GM19193 (cell line): ENCODE results near the gene GSG1L2.

Source experiments
- POLR2A ChIP-seq: IDR thresholded peaks from 4 replicates; pipeline ENCODE4 v1.6.1; 2011; ENCODE audit not compliant: insufficient read depth, insufficient read length; ENCODE audit errors: extremely low read depth

The GSG1L2 gene

DNA sequence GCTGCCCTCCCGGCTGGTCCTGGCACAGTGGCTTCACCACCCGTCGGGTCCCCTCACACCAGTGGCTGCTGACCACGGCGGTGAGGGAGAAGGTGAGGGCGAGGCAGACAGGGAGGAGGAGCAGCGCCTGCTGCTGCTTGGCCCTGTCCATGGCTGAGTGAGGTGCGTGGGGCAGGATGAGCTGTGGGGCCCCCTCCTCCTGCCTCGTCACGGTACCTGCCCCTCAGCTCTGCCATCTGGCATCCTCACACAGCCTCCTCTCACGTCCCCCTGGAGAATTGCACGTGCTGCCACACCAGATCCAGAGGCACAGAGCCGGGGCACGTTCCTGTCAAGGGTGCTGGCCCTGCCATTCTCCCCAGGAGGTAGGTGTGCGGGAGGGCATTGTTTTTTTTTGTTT, at the start of gene GSG1L2:
Gene GSG1L2 (minus strand): TSS at position 159 of the 400 bp plus-strand sequence. CDS start 8 bp downstream, at position 151.
- TF ChIP-seq POLR2A, result no peak

DNA sequence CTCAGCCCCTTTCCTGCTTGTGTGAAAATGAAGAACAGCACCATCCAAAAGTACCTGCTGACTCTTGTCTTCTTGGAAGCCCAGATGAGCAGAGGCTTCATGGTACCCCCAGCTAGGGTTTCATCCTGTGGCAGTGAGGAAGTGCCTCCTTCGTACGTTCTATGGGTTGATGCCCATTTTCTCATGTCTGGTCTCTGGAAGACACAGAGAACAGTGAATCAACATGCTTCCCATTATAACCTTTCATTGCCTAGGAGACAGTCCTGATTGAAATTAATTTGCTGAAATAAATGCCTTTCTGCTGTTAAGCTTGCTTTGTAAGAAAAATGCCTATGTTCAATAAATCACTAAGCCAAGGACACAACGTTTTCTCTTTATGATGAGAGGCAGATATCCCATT, 46.7 kb upstream of the GSG1L2 start:
- no peak for TF ChIP-seq POLR2A

DNA sequence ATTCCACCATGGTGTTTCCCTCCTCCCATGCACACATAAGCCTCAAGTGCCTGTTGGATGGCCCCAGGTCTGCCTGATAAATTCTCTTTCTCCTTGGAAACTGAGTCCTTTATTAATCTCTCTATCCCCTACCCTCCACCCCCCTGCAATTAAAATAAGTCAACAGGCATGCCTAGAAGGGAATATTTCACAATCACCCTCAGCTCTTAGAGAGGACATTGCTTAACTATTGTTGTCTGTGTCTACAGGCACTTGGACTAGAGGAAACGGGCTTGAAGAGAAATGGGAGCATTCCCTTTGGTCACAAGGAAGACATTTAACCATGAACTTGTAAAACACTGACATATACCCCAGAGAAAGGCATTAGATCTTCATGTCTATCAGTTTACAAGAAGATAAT, 43.7 kb upstream of the GSG1L2 start:
- no peak for TF ChIP-seq POLR2A

DNA sequence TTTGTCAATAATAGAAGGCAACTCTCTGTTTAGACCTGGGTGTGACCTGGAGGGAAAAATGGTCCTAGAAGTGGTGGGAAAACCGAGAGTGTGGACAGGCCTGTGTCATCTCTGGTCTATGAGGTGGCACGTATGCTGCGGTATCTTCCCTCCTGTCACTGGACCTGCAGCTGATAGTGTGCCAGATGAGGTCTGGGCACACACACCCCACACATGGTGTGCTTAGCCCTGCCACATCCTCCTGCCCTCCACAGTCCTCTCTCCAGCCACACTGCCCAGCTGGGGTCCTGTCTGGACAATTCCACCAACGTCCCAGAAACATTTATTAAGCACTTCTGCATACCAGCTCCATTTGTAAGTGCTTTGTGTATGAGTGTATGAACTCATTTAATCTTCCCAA, 41.1 kb upstream of the GSG1L2 start:
- TF ChIP-seq POLR2A, result no peak

DNA sequence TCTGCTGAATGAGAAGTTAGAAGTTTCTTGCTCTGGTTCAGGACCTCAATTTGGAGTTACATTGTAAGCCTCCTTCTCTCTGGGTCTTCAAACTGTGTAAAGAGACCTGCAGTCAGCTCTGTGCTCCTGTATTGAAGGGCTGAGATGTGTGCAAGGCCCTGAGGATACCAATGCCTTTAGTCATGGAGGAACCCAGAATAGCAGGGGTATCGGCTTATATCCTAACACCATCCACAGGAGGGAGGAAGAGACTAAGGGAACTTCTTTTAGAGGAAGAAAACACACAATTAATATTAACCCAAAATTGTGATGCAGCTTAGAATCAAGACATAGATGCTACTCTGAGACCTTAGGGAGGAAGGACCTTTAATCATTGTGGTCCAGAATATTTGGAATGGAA, 40.3 kb upstream of the GSG1L2 start:
- TF ChIP-seq POLR2A, result no peak

DNA sequence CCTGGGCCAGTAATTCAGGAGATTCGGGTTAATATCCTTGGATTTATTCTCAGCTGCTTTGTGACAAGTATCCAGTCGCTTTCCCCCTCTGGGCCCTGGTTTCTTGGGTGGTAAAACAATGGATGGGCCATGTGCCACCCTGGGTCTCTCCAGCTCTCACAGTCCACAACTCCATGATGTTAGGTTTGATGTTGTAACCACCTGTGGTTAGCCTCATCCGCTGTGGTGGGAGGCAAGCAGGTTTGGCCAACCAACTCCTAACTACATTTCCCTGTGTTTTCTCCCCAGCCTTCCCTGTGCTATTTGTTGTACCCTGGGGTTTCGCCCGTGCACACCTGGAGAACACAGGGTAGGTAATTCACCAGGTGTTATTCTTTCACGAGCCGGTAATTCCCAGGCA, 39.0 kb upstream of the GSG1L2 start:
- no peak for TF ChIP-seq POLR2A

DNA sequence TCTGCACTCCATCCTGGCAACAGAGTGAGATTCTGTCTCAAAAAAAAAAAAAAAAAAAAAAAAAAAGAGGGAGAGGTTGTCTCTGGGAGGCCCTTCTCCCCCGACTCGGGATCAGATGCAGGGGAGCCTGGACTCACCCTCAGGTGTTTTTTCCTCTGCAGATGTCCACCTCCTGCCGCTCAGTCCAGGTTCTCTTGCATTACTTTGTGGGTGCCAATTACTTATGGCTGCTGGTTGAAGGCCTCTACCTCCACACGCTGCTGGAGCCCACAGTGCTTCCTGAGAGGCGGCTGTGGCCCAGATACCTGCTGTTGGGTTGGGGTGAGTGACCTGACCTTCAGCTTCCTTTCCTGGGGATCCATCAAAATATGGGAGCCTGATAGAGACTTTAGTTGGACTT, 37.9 kb upstream of the GSG1L2 start:
- no peak for TF ChIP-seq POLR2A

DNA sequence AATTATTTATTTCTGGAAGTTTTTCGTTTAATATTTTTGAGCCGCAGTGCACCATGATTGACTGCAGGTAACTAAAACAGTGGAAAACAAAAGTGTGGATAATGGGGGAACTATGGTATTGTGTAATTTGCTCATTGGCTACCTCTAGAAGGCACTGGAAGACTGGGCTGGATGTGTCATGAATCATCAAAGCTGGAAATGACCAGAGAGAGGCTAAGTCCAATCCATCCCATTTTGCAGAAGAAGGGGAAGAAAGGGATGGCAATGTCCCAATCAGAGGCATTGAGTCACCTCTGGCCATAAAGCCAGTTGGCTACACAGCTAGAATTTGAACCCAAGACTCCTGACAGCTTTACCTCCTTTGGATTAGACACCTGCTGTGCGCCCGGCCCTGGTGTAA, 33.2 kb upstream of the GSG1L2 start:
- TF ChIP-seq POLR2A, result no peak

DNA sequence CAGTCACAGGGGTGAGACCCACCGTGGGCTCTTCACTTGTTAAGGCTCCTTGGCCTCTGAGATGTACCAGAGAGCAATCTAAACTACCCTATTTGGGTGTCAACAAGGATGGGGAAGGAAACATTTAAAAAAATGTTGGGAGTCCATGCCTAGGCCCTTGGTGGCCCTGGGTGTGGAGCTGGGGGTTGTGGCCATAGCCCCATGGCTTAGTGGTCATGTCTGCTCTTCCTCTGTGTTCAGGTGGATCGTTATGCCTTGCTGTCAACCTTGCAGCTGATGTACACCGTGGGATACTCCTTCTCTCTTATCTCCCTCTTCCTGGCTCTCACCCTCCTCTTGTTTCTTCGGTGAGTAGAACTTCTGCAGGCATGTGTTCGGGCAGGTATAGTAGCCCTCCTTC, 32.4 kb upstream of the GSG1L2 start:
- no peak for TF ChIP-seq POLR2A

DNA sequence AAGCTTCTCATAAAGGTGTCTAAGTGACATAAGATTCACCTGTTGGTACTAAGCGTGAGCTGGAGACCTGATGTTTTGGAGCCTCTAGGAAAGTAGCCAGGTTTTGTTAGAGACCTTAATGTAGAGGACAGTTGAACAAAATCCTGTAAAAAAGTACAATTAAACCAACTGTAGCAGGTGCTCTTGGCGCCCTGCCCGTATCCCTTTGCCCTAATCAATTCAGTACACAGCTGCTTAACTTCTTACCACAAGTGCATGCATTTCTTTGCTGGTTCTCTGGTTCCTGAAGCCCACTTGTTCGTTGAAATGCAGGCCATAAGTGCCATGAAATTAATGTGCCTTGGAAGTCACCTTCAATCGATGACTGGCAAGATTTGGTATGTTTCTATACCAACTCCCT, 28.3 kb upstream of the GSG1L2 start:
- no peak for TF ChIP-seq POLR2A

DNA sequence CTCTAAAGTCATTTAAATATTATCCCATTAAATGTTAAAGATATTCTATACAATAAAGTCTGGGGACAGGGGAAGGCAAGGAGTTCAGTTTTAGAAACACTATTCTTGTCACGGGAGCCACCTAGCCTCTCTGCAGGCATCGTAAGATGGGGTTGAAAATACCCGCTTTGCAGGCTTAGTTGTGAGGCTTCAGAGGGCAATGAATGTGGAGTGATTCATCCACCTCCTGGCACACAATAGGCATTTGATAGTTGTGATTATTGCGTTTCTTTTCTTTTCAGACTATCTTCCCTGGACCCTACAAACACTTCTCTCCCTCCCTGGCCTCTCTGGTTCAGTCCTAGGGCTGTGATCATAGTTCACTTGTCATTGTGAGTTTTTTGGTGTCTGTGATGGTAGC, 23.4 kb upstream of the GSG1L2 start:
- TF ChIP-seq POLR2A, result no peak

DNA sequence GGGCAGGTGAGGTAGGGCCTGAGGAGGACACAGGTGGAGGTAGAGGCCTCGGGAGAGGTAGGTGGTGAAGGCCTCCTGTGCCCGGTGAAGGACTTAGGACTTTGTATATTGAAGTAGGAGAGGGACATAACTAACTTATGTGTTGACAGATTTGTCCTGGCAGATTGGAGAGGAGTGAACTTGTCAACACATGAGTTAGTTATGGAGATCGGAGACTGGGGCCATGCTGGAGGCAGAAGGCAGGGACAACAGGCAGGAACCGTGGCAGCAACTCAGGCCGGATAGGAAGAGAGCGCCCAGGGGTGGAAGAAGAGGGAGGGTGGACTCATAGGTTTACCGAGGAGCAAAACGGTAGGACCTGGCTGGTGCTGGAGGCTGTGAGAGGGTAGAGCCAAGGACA, 22.3 kb upstream of the GSG1L2 start:
- no peak for TF ChIP-seq POLR2A

DNA sequence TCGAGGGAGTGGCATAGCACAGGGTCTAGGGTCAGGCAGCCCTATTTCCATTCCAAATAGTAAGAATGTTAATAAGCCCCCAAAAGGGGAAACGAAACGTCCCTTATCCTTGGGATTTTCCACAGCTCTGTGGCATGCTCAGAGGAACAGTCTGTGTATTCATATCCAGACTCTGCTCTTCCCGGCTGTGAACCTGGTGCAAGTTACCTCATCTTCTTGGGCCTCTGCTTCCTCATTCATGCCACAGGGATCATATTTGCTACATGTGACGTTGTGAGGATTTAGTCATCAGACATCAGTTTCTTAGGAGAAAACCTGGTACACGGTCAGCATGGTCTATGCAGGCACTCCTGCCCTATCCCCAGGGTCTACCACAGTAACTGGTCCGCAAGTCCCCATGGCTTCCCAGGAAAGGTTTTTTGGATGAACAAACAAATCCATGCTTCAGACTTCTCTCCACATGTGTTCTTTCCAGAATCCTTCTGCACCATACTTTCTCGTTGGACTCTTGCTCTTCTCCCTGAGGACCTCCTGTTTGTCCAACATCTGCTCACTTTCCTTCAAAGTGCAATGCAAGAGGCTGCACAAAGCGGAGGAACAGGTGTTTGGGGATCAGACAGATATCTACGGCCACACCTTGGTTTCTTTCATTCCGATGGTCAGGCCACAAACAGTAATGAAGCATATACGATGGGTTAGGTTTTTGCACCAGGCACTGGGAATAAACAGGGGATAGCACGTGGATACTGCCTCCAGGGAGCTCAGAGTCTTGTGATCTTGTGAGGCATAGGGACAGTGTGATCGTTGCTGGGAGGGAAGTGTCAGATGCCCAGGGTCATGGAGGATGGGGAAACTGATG, 21.5 kb upstream of the GSG1L2 start:
- TF ChIP-seq POLR2A, result no peak

DNA sequence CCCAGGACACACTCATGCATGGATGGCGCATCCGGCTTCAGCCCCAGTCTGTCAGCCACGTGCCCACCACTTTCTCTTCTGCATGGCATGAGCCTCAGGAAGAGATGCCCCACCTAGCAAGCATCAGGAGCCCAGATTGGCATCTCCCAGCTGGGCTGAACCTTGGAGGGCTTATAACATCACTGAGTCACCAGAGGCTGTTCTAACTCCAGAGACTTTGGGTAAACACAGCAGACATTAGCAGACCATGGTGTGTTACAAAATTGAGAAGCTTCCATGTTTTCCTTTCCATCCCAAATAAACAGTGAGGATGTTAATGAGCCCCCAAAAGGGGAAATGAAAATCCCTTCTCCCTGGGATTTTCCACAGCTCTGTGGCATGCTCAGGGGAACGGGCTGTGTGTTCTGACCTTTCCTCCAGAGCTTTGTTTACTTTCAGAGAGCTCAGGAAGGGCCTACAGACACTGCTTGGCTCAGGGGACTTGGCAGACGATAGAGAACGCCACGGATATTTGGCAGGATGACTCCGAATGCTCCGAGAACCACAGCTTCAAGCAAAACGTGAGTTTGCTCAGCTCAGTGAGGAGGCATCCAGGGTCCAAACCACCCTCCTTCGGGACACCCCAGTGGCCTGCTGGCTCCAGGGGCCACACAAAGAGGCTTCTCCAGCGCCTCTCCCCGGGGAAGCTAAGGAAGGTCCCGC, 20.3 kb upstream of the GSG1L2 start:
- no peak for TF ChIP-seq POLR2A

DNA sequence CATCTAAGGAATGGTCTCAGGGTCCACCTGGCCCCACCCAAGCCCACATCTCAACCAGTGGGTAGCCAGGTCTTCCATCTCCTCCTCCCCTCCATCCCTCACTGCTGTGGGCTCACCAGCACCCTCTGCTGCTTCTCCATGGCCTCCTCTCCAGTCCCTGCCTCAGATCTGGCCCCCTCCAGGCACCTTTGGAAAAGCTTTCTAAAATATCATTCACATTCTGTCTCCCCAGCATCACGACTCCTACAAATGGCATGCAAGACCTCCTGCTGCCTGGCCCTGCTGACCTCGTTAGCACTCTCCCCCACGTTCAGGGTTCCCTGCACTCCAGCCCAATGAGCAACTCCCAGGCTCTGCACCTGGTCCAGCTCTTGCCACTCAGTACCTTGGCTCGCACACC, 17.6 kb upstream of the GSG1L2 start:
- TF ChIP-seq POLR2A, result no peak

DNA sequence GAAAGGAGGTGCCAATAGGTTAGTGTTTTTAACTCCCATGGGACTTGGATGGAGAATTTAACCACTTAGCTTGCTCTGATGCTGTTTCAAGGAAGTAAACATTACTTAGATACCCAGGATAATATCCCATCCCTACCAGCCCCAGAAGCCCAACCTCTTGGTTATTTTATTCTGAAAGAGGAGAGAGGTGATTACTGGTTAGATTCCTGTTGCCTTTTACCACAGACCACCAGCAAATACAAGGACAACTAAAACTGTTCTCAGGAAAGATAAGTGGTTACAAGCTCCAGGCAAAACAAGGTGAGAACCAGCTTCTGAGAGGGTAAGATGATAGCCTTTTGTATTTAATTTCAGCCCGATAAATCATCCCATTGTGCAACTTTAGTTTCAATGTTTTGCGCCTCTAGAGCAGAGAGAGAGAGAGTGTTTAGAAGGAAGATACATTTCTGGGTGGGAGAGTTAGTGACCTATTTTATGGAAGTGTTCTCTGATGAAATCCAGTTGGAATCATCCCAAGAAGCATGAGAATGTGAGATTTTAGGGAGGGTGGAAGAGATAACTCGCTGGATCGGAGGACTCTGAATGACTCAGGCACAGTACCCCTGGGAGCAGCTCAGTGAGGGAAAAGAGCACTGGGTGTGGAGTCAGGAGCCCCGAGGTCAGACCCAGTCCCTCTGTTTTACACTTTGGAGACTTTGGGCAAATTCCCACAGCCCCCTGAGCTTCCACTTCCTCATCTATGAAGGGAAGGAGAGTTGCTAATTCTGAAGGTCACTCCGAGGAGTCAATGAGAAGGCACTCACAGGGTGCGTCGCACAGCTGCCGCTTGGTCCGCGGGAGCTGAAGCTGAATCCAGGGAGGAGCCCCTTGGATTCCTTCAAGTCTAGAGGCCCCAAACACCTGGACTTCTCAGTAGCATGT, 15.9 kb upstream of the GSG1L2 start:
- TF ChIP-seq POLR2A, result no peak

DNA sequence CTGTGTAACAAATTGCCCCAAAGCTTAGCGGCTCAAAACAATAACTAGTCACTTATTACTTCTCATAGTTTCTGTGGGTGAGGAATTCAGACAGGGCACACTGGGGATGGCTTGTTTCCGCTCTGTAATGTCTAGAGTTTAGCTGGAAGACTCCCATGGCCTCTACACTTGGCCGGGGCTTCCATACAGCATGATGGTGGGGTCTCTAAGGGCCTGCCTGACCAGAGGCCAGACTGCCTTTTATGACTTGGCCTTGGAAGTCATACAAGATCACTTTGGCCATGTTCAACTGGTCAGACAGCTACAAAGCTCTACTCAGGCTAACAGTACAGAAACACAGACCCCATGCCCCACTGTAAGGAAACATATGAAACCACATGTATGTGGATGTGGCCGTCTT, 12.0 kb upstream of the GSG1L2 start:
- no peak for TF ChIP-seq POLR2A
